Measurements from ENCODE around the gene TSPYL4.

Gene TSPYL4

DNA sequence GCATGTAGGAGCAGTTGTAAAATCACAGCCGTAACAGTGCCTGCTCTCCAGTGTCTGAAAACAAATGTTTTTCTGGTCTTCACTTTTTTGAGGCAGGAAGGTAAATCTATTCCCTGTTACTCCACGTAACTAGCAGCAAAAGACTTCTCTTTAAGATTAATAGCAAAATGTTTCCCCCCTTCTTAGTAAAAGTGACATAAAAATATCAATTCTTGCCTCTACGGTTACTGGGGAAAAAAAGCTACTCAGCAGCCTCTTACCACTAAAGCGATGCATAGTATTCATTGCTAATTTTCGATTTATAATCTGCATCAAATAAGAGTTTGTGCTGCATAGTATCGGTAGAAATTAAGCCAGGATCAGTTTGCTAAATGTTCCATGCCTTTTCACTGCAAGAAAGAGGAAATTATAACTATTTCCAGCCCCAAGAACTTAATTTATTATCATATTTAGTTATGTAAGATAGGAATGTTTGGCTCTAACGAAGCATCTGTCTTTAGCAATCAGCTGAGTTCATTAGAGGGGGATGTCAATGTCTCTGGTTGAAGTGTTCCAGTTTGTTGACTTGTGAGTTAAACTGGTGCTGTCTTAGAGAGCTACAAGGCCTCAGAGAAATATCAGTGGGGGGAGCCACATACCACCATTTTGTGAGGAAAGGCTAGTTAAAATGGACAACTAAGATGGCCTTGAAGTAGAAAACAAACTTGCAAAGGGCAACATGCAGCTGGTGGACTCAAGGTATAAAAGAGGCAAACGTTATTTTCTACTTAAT is 26.5 kb upstream of the TSPYL4 start:
- TF ChIP-seq ZFX (IDR thresholded peaks at IDR 0.05; ENCODE audit: borderline replicate concordance) = no peak
- no peak for TF ChIP-seq CTCF (IDR thresholded peaks at IDR 0.05)
- H3K27ac ChIP-seq = peak overlapping the region; percentile 90

DNA sequence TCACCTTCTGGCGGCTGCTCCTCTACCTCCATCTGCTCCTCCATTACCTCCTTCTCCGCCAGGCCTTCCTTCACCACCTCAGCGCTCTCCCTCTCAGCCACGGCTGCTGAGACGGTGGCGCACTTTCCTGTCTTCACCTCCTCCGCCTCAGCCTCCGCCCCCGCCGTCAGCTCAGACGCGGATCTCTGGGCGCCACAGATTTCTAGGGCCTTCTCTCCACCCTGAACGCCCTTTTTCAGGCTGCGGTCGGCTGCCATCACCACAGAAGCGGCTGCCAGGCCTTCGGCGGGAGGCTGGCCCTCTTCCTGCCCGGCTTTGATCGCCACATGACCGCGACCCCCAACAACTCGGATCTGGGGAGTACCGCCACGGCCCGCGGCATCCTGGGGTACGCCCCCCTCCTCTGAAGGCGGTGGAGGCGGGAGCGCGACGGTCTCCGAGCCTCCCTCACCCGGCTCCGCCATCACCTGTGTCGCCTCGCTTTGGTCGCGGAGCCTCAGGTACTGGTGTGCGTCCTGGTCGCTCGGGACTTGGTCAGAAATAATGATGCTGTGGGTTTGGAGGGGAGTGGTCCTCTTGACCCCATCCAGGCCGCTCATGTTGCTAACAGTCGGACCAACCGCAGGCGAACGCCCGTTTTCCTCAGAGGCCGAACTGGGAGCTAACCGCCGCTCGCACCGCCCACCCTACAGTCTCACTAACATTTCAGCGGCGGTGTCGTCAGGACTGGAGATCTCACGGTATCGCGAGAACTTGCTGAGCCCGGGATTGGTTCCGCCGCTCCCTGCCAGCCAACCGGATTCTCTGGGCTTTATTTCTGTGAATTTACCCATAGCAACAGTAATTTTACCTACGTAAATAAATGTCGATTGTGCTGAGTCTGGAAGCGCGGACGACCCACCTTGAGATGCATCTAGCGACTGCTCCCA is 25.6 kb upstream of the TSPYL4 start, which contains the start of gene TSPYL1:
TSS of gene TSPYL1 (minus strand) at position 699 of the 929 bp plus-strand sequence. CDS start at position 599, 100 bp downstream.
- TF ChIP-seq ZFX (IDR thresholded peaks at IDR 0.05; ENCODE audit: borderline replicate concordance) (no peak), CTCF (IDR thresholded peaks at IDR 0.05) (peak; percentile 17; the same call in 1 of the 2 replicates)

GRCh38 chr6:116278854-116279231 is 25.0 kb upstream of the TSPYL4 start:
- TF ChIP-seq CTCF (IDR thresholded peaks at IDR 0.05) = no peak
- no peak for TF ChIP-seq ZFX (IDR thresholded peaks at IDR 0.05; ENCODE audit: borderline replicate concordance)

More for the DNA sequence above, 25.6 kb upstream of the TSPYL4 start, which contains the start of gene TSPYL1:
- H3K27ac ChIP-seq = peak within 1 kb of the TSS; percentile 90

GRCh38 chr6:116278481-116278829 is 24.6 kb upstream of the TSPYL4 start:
- TF ChIP-seq ZFX (IDR thresholded peaks at IDR 0.05; ENCODE audit: borderline replicate concordance) (no peak), CTCF (IDR thresholded peaks at IDR 0.05) (no peak)
- peak overlapping the region; percentile 90; the same call in 1 of the 2 replicates for H3K27ac ChIP-seq

More at GRCh38 chr6:116278854-116279231, 25.0 kb upstream of the TSPYL4 start:
- H3K27ac ChIP-seq = peak overlapping the region; percentile 90

DNA sequence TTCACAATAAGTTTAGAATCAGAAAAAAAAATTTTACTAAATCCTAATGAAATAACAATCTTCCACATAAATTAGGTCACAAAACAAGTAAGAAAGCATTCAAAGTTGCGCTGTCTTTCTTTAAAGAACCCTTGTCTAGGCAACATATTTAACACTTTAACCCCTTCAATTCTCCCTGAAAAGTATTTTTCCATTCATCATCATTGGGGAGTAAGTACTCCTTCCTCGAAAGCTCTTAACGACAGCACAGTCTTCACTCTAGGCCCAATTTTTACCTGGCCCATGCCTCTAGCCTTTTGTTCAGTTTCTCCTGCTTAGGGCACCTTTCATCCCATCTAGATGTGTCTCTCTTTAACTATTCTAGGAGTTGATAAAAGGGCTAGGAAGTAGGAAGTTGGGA is 23.2 kb upstream of the TSPYL4 start:
- TF ChIP-seq ZFX (IDR thresholded peaks at IDR 0.05; ENCODE audit: borderline replicate concordance) (no peak), CTCF (IDR thresholded peaks at IDR 0.05) (no peak)
- no peak overlapping the region for H3K27ac ChIP-seq

DNA sequence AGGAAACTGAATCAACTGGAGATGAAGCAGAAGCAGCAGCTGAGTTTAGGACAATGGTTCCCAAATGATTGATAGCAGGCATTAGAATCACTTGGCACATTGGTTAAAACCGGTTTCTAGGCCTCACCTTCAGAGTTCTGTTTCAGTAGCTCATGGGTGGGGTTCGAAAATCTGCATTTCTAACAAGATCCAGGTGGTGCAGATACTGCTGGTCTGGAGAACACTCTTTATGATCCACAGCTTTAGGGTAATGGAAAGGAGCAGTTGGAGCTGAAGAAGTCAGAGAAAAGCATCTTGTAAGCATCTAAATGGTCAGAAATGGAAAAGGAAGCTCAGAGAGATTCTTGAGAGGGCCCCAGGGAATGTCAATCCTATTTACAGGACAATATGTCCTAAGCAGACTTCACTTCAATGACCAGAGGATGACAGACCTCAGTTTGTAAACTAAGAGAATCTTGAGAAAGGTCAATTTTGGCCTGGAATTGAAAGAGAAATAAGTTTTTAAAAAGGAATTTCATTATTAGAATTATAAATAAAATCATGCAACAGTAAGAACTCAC is 17.4 kb upstream of the TSPYL4 start:
- no peak overlapping the region for H3K27ac ChIP-seq
- TF ChIP-seq ZFX (IDR thresholded peaks at IDR 0.05; ENCODE audit: borderline replicate concordance) = no peak
- no peak for TF ChIP-seq CTCF (IDR thresholded peaks at IDR 0.05)

Data from 22Rv1 (cell line).